RCC 7860 (cell line): Measurements from ENCODE around the gene KLHL29.
A peak's percentile ranks its signal among the peaks of the same experiment; 100 is the strongest.

Experiments
- DNase-seq: peaks from one replicate; pipeline ENCODE4 v3.0.0-alpha.2; 2015; ENCODE audit warnings: low spot score
- FAIRE-seq: peaks from 2 replicates; lab custom pipeline; 2012; peaks lifted over from hg19 to GRCh38; lab: Jason Lieb, UNC

KLHL29 gene

DNA sequence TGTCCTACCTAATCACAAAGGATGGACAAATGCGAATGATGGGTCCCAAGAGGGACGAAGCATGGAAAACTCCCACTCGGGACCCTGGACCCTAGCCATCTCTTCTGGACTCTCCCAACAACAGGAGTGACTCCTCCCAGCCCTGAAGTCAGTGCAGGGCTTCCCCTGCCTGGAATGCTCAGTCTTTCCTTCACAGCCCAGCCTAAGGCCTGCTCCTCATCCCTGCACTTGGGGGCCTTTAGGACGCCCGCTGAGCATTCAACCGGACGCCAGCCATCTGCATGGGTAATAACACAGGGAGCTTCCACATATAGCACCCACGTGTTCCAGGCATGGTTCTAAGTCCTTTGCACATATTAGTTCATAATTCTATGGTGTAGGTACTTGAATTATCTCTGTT is 237.5 kb downstream of the KLHL29 start:
- FAIRE-seq (no peak), DNase-seq (no peak)

GRCh38 chr2:23622966-23623675 is 238.1 kb downstream of the KLHL29 start:
- FAIRE-seq (no peak), DNase-seq (no peak)

DNA sequence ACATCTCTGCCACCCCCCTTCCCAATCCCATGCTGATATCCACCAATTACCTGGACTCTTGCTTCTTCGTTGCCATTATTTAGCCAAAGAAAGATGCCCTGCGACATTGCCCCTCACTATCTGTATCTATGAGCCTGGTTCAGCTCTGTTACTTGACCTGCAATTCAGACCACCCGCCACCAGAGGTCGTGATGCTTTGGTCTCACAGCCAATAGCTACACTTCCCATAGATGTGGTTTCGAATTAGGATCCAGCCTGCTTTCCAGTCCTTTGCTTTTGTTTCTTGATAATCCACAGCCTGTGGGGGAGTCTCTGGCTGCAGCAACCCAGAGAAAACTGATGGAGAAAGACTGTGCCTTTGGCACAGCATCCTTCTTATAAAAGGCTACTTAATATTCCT is 239.4 kb downstream of the KLHL29 start:
- peak; percentile 47 for DNase-seq
- no peak for FAIRE-seq

DNA sequence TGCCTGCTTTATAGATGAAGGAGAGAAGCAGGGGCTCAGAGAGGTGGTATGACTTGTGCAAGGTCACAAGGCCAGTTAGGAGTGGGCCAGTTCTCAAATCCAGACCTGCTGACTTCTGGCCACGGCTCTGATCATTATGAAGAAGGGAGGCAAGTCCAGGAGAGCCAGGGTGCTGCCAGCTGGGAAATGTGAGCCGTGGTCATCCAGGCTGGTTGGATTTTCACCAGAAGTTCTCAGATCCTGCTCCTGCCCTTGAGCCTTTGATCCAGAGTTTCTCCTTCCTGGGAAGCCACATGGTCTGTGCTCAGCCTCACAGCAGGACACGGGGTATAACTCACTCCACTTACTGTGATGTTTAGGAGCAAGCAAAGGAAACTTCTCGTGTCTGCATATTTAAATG is 239.9 kb downstream of the KLHL29 start:
- DNase-seq: no peak
- no peak for FAIRE-seq

DNA sequence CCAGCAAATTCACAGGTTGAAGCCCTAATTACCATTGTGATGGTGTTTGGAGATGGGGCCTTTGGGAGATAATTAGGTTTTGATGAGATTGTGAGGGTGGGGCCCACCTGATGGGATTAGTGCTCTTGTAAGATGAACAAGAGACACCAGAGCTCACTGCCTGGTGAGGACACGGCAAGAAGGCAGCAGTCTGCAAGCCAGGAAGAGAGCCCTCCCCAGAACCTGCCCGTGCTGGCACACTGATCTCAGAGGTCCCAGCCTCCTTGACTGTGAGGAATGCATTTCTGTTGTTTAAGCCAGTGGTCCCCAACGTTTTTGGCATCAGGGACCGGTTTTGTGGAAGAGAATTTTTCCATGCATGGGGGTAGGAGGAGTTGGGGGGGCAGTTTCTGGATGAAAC is 240.7 kb downstream of the KLHL29 start:
- FAIRE-seq: no peak
- no peak for DNase-seq

DNA sequence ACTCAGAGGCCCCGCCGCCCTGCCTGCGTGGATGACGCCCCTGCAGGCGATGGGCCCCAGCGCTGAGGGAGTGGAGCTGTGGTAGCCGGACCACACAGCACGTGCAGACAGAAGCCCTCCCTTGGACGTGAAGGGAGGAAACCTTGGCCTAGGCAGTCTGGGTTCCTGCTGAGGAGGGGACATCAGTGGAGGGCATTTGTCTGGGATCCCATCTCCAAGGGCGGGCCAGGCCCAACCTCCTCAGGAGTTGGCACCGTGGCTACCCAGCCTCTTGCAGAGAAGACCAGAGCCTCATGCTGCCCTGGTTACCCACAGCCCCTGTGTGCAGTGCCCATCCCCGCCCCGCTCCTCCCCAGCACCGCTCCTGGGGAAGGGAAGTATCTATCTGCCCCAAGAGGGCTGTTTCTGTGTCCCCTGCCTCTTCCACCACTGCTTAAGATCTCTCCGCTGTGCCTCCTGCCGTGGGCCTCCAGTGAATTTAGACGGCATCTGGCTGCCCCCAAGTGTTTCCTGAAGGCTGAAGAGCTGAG is 241.8 kb downstream of the KLHL29 start:
- DNase-seq (no peak), FAIRE-seq (no peak)

DNA sequence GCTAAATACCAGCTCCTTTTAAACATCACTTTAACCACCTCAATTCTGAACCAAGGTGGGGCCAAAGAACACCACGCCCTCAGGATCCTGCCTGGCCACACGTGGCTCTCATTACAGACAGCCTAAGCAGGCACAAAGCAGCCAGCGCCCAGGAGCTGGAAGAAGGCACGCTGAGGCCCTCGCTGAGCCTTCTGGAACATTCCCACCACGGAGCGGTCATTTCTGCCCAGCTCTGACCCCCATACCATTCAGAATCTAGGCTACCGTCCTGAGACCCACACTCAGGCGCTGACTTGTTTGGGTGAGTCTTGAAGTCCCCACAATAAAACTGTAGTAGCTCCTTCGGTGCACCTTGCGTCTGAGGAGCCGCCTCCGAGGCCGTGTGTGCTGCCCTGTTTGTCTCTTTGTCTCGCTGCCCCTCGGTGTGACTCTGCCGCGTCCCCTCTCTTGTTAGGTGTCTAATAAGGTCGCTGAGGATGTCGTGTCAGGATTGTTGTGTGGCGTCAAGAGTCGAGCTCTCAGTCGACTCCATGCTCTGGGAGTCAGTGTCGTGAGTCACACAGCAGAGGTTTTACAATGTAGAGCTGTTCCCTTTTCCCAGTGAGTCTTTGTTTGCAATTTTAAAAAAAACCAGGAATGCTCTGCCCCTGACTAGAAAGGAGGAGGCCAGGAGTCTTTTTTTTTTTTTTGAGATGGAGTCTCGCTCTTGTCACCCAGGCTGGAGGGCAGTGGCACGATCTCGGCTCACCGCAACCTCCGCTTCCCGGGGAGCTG is 242.4 kb downstream of the KLHL29 start:
- FAIRE-seq: no peak
- no peak for DNase-seq

- DNase-seq (no peak), FAIRE-seq (no peak)
Measured at GRCh38 chr2:23628926-23629771, 244.2 kb downstream of the KLHL29 start.

- DNase-seq (no peak), FAIRE-seq (no peak)
Measured at GRCh38 chr2:23629772-23630480, 244.9 kb downstream of the KLHL29 start.

DNA sequence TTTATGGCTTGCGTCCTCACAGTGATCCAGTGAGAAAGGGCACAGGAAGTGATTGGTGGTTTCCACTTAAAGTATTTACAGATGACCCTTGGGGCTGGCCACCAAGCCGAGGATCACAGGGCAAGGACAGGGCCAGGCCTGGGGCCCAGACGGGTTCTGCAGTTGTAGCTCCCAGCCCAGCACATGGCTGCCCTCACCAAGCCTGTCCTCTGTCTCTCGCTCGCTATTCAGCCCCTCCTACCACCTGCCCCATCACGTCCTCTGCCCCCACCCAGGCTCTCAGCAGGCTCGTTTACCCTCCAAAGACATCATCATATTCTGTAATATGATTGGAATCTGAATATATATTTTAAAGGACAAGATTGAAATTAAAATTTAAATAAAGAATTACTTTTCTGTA is 246.0 kb downstream of the KLHL29 start:
- no peak for DNase-seq
- no peak for FAIRE-seq

DNA sequence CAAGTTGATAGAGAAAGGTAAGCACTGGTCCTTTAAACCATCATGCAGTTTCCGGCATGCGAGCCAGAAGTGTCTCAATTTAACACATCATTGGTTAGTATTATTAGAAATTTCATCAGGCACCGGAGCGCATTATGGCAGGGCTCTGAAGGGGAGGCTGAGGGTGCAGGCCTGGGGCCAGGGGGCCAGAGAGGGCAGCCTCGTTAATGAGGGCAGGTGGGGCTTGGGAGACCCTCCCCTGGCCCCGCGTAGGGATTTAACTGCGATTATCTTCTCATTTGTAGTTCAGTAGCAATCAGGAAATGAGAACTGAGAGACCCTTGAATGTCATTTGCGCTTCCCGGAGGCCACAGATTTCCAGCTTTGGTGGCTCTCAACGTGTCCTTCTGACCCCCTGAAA is 246.4 kb downstream of the KLHL29 start:
- FAIRE-seq: no peak
- no peak for DNase-seq

DNA sequence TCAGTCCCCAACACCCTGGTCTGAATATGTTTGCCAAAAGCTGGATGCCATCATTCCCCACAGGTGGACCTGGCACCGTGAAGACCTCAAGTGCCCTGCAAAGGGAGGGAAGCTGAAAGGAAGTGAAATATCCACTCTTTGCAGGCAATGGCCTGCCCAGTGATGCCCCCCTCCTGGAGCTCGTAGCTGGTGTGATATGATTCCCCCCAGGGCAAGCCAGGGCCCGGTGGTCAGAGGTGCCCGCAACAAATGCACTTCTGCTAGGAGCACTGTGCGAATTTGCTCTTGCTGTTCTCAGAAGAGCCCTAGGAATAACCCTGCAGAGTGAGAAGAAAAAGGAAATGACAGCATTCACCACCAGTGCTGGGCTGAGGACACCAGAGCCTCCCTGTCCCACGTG is 247.4 kb downstream of the KLHL29 start:
- DNase-seq: no peak
- FAIRE-seq: no peak

DNA sequence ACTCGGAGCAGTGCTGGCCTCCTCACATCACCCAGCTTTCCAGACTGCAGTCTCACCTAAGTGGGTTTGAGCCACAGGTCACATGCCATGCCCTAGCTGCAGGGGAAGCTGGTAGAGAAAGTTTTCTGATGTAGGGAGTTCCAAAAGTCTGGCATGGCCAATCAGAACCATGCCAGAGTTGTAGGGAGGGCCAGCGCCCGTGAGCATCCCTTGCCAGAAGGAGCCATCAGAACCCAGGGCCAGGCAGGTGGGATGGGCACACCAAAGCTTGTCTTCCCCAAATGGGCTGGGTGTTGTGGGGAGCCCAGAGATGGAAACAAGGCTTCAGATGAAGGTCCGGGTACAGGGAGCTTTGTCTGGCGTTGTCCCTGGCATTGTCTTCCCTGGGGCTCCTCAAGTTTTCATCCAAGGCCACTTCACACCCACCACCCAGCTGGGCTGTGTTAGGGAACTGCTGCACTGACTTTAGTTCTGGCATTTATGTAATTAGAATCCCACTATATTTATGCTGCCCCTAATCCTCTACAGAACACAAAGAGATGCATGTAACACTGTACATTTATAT is 247.9 kb downstream of the KLHL29 start:
- FAIRE-seq: no peak
- no peak for DNase-seq

DNA sequence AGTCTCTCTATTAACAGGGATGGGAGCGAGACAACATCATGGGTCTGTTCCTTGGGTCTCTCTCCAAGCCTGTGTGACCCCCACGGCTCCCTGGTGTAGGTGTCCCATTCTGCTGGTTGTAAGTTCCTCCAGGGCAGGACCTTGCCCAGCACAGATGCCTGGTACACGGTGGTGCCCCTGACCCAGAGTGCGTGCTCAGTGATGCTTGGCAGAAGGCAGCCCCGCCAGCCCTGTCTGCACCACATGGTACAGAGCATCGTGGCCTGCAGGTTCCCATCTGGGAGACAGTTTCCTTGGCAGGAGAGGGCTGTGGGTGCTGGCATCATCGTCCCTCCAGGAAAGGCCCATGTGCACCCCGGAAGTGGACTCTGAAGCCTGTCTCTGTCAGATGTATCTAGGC is 249.0 kb downstream of the KLHL29 start:
- no peak for FAIRE-seq
- no peak for DNase-seq

DNA sequence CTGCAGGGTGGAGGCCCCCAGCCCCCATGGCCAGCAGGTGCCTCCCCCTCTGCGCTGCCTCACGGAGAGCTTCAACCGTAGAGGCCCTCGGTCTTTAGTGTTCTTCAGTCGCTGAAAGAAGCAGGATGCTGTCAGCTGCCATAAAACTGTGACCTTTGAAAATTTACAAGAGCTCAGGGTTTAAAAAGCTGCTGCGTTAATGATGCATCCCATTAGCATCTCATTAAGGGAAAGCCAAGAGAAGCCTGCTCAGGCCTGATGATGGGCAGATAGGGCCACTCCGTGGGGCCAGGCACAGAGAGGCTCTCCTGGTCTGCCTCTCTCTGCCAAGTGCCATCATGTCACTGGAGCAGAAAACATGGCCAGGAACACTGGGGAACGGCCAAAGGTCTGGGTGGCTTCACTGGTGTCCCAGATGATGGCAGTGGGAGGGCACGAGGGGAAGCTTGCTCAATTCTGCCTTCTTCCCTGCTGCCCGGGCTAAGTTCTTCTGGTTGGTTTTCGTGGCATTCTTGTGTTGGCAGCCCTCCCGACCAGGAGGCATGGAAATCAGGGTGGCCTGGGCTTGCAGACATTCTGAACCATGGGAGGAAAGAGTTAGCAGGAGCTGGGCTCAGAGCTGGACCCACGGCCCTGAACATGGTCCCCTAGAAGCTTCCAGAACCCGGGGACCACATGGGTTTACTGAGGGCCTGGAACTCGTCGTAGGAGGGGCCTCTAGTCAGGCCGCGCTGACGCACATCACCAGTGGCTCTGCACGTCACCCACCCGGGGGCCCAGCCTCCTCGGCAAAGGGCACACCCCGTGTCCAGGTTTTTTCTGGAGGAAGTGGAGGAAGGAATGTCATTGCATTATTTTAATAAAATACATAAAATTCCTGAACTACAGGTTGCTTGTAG is 250.7 kb downstream of the KLHL29 start:
- no peak for FAIRE-seq
- DNase-seq: no peak

DNA sequence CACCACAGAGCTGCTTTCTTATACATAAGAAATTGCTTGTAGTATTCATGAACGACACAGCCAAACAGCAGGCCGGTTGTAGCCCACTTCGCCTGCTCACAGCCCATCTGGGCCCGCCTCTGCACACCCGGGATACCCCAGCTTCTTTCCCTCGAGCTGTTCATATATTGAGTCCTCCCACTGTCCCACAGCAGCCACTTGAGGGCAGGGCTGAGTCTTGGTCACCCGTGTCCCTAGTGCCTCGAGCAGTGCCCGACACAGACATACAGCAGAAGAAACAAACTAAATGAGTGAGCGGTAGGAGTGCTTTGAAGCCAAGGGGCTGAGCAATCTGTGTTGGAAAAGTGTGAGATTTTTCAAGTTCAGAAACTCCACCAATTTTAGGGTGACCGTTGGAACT is 251.4 kb downstream of the KLHL29 start:
- FAIRE-seq (no peak), DNase-seq (no peak)

- DNase-seq (no peak), FAIRE-seq (no peak)
Measured at GRCh38 chr2:23637011-23637778, 252.2 kb downstream of the KLHL29 start.

GRCh38 chr2:23639406-23639982 is 254.5 kb downstream of the KLHL29 start:
- FAIRE-seq: no peak
- no peak for DNase-seq
